ENCODE data around the gene EVC.

The EVC gene

GRCh38 chr4:5683566-5683965 lies 27.4 kb upstream of the EVC start:
- TF ChIP-seq, protein P1, sequence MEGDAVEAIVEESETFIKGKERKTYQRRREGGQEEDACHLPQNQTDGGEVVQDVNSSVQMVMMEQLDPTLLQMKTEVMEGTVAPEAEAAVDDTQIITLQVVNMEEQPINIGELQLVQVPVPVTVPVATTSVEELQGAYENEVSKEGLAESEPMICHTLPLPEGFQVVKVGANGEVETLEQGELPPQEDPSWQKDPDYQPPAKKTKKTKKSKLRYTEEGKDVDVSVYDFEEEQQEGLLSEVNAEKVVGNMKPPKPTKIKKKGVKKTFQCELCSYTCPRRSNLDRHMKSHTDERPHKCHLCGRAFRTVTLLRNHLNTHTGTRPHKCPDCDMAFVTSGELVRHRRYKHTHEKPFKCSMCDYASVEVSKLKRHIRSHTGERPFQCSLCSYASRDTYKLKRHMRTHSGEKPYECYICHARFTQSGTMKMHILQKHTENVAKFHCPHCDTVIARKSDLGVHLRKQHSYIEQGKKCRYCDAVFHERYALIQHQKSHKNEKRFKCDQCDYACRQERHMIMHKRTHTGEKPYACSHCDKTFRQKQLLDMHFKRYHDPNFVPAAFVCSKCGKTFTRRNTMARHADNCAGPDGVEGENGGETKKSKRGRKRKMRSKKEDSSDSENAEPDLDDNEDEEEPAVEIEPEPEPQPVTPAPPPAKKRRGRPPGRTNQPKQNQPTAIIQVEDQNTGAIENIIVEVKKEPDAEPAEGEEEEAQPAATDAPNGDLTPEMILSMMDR (IDR thresholded peaks at IDR 0.05; ENCODE audit: borderline replicate concordance, insufficient read depth, low read depth, low read length), result no peak
- H3K4me3 ChIP-seq (ENCODE audit: low read depth, low read length), result no peak overlapping the region

DNA sequence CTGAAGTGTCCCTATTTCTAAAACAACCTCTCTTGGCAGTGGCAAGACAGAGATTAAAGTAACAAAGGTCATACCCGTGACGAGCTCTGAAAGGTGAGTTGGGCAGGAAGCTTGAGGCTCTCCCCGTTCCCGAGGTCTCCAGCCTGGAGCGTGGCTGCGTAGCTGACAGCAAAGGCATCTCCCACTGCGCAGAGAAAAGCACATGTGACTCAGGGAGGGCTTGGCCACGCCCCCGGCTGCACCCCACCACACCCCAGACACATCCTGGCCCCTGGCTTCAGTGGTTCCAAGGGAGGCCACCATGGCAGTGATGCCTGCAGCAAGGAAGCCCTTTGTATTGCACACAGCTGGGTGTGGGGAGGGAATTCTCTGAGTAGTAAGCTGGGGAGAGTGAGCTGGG lies 25.7 kb upstream of the EVC start:
- TF ChIP-seq, protein P1 (IDR thresholded peaks at IDR 0.05; ENCODE audit: borderline replicate concordance, insufficient read depth, low read depth, low read length), result no peak
- no peak overlapping the region for H3K4me3 ChIP-seq (ENCODE audit: low read depth, low read length)

DNA sequence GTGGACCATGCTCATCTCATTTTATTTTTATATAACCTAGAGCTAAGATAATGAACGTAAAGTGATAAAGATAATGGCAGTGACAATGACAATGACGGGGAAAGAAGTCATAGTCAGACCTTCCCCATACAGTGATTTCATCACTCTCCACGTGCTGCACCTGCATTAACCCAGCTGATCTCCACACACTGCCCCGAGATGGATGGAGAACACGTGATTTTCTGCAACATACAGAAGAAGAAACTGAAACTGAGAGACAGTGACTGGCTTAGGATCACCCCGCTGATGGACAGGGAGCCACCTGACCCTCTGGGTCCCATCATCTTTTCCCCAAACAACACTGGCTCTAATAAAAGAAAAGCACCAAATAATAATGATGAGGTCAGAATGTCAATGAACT lies 24.7 kb upstream of the EVC start:
- TF ChIP-seq, protein P1 (IDR thresholded peaks at IDR 0.05; ENCODE audit: borderline replicate concordance, insufficient read depth, low read depth, low read length), result no peak

GRCh38 chr4:5689065-5689464 lies 21.9 kb upstream of the EVC start:
- TF ChIP-seq, protein P1 (IDR thresholded peaks at IDR 0.05; ENCODE audit: borderline replicate concordance, insufficient read depth, low read depth, low read length), result no peak
- no peak overlapping the region for H3K4me3 ChIP-seq (ENCODE audit: low read depth, low read length)

More for the DNA sequence above, 24.7 kb upstream of the EVC start:
- H3K4me3 ChIP-seq (ENCODE audit: low read depth, low read length), result no peak overlapping the region

- no peak overlapping the region for H3K4me3 ChIP-seq (ENCODE audit: low read depth, low read length)
- TF ChIP-seq, protein P1 (IDR thresholded peaks at IDR 0.05; ENCODE audit: borderline replicate concordance, insufficient read depth, low read depth, low read length), result no peak
Measured at GRCh38 chr4:5691491-5692132, 19.4 kb upstream of the EVC start.

- TF ChIP-seq, protein P1 (IDR thresholded peaks at IDR 0.05; ENCODE audit: borderline replicate concordance, insufficient read depth, low read depth, low read length), result no peak
- no peak overlapping the region for H3K4me3 ChIP-seq (ENCODE audit: low read depth, low read length)
Measured at GRCh38 chr4:5693871-5694270, 17.1 kb upstream of the EVC start.

- TF ChIP-seq, protein P1 (IDR thresholded peaks at IDR 0.05; ENCODE audit: borderline replicate concordance, insufficient read depth, low read depth, low read length), result no peak
- H3K4me3 ChIP-seq (ENCODE audit: low read depth, low read length), result no peak overlapping the region
Measured at GRCh38 chr4:5696341-5696740, 14.7 kb upstream of the EVC start.

Data from GM12875 (cell line).